ENCODE measurements around the gene PLEKHM2.

The PLEKHM2 gene

DNA sequence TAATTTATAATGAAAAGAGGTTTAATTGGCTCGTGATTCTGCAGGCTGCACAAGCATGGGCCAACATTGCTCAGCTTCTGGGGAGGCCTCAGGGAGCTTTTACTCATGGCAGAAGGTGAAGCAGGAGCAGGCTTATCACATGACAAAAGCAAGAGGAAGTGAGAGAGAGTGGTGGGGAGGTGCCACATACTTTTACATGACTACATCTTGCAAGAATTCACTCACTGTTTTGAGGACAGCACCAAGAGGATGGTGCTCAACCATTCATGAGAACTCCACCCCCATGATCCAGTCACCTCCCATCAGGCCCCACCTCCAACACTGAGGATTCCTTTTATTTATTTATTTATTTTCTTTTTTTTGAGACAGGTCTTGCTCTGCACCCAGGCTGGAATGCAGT, 5.5 kb upstream of the PLEKHM2 start:
- no peak overlapping the region for H3K4me3 ChIP-seq (ENCODE audit: low read length)
- H2BK120ac ChIP-seq (ENCODE audit: low read depth, low read length) = no peak overlapping the region
- no peak overlapping the region for H3K9ac ChIP-seq (ENCODE audit: low read length)
- H2BK15ac ChIP-seq (replicated peaks; ENCODE audit: low read depth) = no peak overlapping the region
- H3K4me2 ChIP-seq (ENCODE audit: low read length) = no peak overlapping the region
- DNase-seq = peak; percentile 96
- no peak overlapping the region for H3K18ac ChIP-seq (ENCODE audit: low read length)
- no peak overlapping the region for H2AK5ac ChIP-seq (ENCODE audit: low read length)
- no peak overlapping the region for H3K23ac ChIP-seq (ENCODE audit: low read length)
- no peaks in the 10 kb centered on the region for H3K79me1 ChIP-seq (ENCODE audit: low read length)
- H3K36me3 ChIP-seq (ENCODE audit: control insufficient read depth, insufficient read depth, low read length) = no peaks in the 10 kb centered on the region
- no peak overlapping the region for H2BK5ac ChIP-seq (ENCODE audit: low read length)
- H3K4me1 ChIP-seq (ENCODE audit: control insufficient read depth, low read depth, low read length) = peaks cover 4% of the 10 kb centered on the region
- WGBS (ENCODE audit: extremely low coverage, insufficient coverage, low lambda C conversion rate) = no CpG with 5 or more reads among the region's 1 CpG
- no peak overlapping the region for H4K5ac ChIP-seq (ENCODE audit: low read length)
- no peak overlapping the region for H3K56ac ChIP-seq (ENCODE audit: low read length)
- no peaks in the 10 kb centered on the region for H3K79me2 ChIP-seq (ENCODE audit: control insufficient read depth, insufficient read depth, low read length)
- H3K4ac ChIP-seq (ENCODE audit: low read depth, low read length) = no peak overlapping the region
- H3K27me3 ChIP-seq (ENCODE audit: insufficient read depth, low read length, poor library complexity) = no peaks in the 10 kb centered on the region
- no peak overlapping the region for H4K8ac ChIP-seq (ENCODE audit: low read depth, low read length)
- H3K27ac ChIP-seq (ENCODE audit: low read depth, low read length) = no peak overlapping the region

GRCh38 chr1:15680131-15680530, 4.0 kb upstream of the PLEKHM2 start:
- H2BK120ac ChIP-seq (ENCODE audit: low read depth, low read length) = no peak overlapping the region
- no peak overlapping the region for H3K23ac ChIP-seq (ENCODE audit: low read length)
- H4K5ac ChIP-seq (ENCODE audit: low read length) = no peak overlapping the region
- H3K4me1 ChIP-seq (ENCODE audit: control insufficient read depth, low read depth, low read length) = peaks cover 2% of the 10 kb centered on the region
- H3K56ac ChIP-seq (ENCODE audit: low read length) = peak overlapping the region; percentile 53
- no peak overlapping the region for H2BK5ac ChIP-seq (ENCODE audit: low read length)
- H3K27ac ChIP-seq (ENCODE audit: low read depth, low read length) = no peak overlapping the region
- no peak overlapping the region for H2BK15ac ChIP-seq (replicated peaks; ENCODE audit: low read depth)
- H3K27me3 ChIP-seq (ENCODE audit: insufficient read depth, low read length, poor library complexity) = no peaks in the 10 kb centered on the region
- H3K4me3 ChIP-seq (ENCODE audit: low read length) = no peak overlapping the region
- DNase-seq = no peak
- H3K4ac ChIP-seq (ENCODE audit: low read depth, low read length) = no peak overlapping the region
- no peak overlapping the region for H3K4me2 ChIP-seq (ENCODE audit: low read length)
- no peaks in the 10 kb centered on the region for H3K36me3 ChIP-seq (ENCODE audit: control insufficient read depth, insufficient read depth, low read length)
- H2AK5ac ChIP-seq (ENCODE audit: low read length) = no peak overlapping the region
- no peak overlapping the region for H4K8ac ChIP-seq (ENCODE audit: low read depth, low read length)
- H3K79me1 ChIP-seq (ENCODE audit: low read length) = peaks cover 2% of the 10 kb centered on the region
- H3K9ac ChIP-seq (ENCODE audit: low read length) = no peak overlapping the region
- WGBS (ENCODE audit: extremely low coverage, insufficient coverage, low lambda C conversion rate) = no CpG with 5 or more reads among the region's 11 CpGs
- peaks cover 5% of the 10 kb centered on the region for H3K79me2 ChIP-seq (ENCODE audit: control insufficient read depth, insufficient read depth, low read length)
- no peak overlapping the region for H3K18ac ChIP-seq (ENCODE audit: low read length)

DNA sequence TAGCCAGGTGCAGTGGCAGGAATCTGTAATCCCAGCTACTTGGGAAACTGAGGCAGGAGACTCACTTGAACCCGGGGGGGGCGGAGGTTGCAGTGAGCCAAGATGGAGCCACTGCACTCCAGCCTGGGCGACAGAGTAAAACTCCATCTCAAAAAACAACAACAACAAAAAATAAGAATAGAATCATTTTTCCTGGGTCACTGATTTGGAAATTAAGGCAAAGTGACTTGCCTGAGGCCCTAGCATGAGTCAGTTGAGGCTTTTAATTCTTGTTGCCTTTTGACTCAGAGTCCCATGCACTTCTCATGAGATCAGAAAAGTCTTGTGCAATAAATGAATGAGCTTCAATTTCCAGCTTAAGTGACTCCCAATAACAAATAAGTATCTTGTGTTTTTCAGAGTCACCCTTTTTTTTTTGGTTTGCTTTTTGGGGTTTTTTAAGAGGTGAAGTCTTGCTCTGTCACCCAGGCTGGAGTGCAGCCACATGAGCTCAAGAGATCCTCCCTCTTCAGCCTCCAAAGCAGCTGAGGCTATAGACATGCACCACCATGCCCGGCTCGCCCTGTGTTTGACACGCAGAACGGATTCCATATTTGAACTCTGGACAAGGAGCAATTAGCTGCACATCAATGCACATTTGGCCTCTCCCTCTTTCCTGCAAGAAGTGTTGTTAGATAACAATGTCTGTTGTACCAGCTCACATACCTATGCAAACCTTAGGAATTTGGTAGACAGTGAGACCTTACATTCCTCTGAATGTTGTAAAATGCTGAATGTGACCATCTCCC, 3.4 kb upstream of the PLEKHM2 start:
- H3K27ac ChIP-seq (ENCODE audit: low read depth, low read length) = no peak overlapping the region
- H3K4me3 ChIP-seq (ENCODE audit: low read length) = no peak overlapping the region

GRCh38 chr1:15681349-15682292, 2.5 kb upstream of the PLEKHM2 start:
- H3K9ac ChIP-seq (ENCODE audit: low read length) = no peak overlapping the region
- no peaks in the 10 kb centered on the region for H3K27me3 ChIP-seq (ENCODE audit: insufficient read depth, low read length, poor library complexity)
- no peak for DNase-seq
- H2AK5ac ChIP-seq (ENCODE audit: low read length) = no peak overlapping the region
- no peak overlapping the region for H3K4me3 ChIP-seq (ENCODE audit: low read length)
- H4K8ac ChIP-seq (ENCODE audit: low read depth, low read length) = no peak overlapping the region
- H3K23ac ChIP-seq (ENCODE audit: low read length) = no peak overlapping the region
- H2BK5ac ChIP-seq (ENCODE audit: low read length) = no peak overlapping the region
- H3K79me1 ChIP-seq (ENCODE audit: low read length) = peaks cover 4% of the 10 kb centered on the region
- WGBS (ENCODE audit: extremely low coverage, insufficient coverage, low lambda C conversion rate) = no CpG with 5 or more reads among the region's 12 CpGs
- H4K5ac ChIP-seq (ENCODE audit: low read length) = no peak overlapping the region
- H3K56ac ChIP-seq (ENCODE audit: low read length) = no peak overlapping the region
- H3K18ac ChIP-seq (ENCODE audit: low read length) = no peak overlapping the region
- H3K4me1 ChIP-seq (ENCODE audit: control insufficient read depth, low read depth, low read length) = peaks cover 1% of the 10 kb centered on the region
- H2BK15ac ChIP-seq (replicated peaks; ENCODE audit: low read depth) = no peak overlapping the region
- no peak overlapping the region for H3K27ac ChIP-seq (ENCODE audit: low read depth, low read length)
- no peaks in the 10 kb centered on the region for H3K36me3 ChIP-seq (ENCODE audit: control insufficient read depth, insufficient read depth, low read length)
- no peak overlapping the region for H3K4me2 ChIP-seq (ENCODE audit: low read length)
- H3K4ac ChIP-seq (ENCODE audit: low read depth, low read length) = no peak overlapping the region
- H2BK120ac ChIP-seq (ENCODE audit: low read depth, low read length) = no peak overlapping the region
- H3K79me2 ChIP-seq (ENCODE audit: control insufficient read depth, insufficient read depth, low read length) = peaks cover 12% of the 10 kb centered on the region

More for the DNA sequence above, 3.4 kb upstream of the PLEKHM2 start:
- H3K27me3 ChIP-seq (ENCODE audit: insufficient read depth, low read length, poor library complexity) = no peaks in the 10 kb centered on the region
- H4K8ac ChIP-seq (ENCODE audit: low read depth, low read length) = no peak overlapping the region
- H3K4me2 ChIP-seq (ENCODE audit: low read length) = no peak overlapping the region
- peaks cover 5% of the 10 kb centered on the region for H3K79me2 ChIP-seq (ENCODE audit: control insufficient read depth, insufficient read depth, low read length)
- H3K9ac ChIP-seq (ENCODE audit: low read length) = no peak overlapping the region
- H3K4ac ChIP-seq (ENCODE audit: low read depth, low read length) = no peak overlapping the region
- peaks cover 2% of the 10 kb centered on the region for H3K4me1 ChIP-seq (ENCODE audit: control insufficient read depth, low read depth, low read length)
- H3K23ac ChIP-seq (ENCODE audit: low read length) = no peak overlapping the region
- H2AK5ac ChIP-seq (ENCODE audit: low read length) = no peak overlapping the region
- WGBS (ENCODE audit: extremely low coverage, insufficient coverage, low lambda C conversion rate) = no CpG with 5 or more reads among the region's 7 CpGs
- no peak overlapping the region for H2BK5ac ChIP-seq (ENCODE audit: low read length)
- DNase-seq = peak; percentile 78
- no peak overlapping the region for H2BK15ac ChIP-seq (replicated peaks; ENCODE audit: low read depth)
- no peak overlapping the region for H2BK120ac ChIP-seq (ENCODE audit: low read depth, low read length)
- H3K56ac ChIP-seq (ENCODE audit: low read length) = no peak overlapping the region
- H3K36me3 ChIP-seq (ENCODE audit: control insufficient read depth, insufficient read depth, low read length) = no peaks in the 10 kb centered on the region
- H3K18ac ChIP-seq (ENCODE audit: low read length) = no peak overlapping the region
- no peak overlapping the region for H4K5ac ChIP-seq (ENCODE audit: low read length)
- peaks cover 2% of the 10 kb centered on the region for H3K79me1 ChIP-seq (ENCODE audit: low read length)

DNA sequence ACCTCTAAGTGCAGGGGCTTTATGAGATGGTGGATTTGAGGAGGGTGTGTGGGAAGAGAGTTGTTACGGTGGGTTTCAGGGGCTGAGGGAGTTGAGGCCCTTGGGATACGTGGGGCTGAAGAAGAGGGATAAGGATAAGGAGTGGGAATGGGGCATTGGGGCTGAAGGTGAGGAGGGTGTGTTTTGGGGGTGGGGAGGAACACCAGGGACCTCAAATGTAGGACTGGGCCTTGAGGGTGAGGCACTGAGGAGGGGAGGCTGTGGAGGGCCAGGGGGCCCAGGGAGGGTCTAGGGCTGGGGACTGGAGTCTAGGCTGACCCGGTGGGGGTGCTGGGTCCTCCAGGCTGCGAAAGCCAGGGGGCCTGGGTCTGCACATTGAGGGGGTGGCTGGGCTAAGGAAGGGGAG, 1.2 kb upstream of the PLEKHM2 start:
- no peak overlapping the region for H3K23ac ChIP-seq (ENCODE audit: low read length)
- H2BK15ac ChIP-seq (replicated peaks; ENCODE audit: low read depth) = peak overlapping the region; percentile 66
- peak overlapping the region; percentile 99 for H3K4ac ChIP-seq (ENCODE audit: low read depth, low read length)
- no peak overlapping the region for H3K56ac ChIP-seq (ENCODE audit: low read length)
- no peaks in the 10 kb centered on the region for H3K36me3 ChIP-seq (ENCODE audit: control insufficient read depth, insufficient read depth, low read length)
- no peak overlapping the region for H3K9ac ChIP-seq (ENCODE audit: low read length)
- WGBS (ENCODE audit: extremely low coverage, insufficient coverage, low lambda C conversion rate) = no CpG with 5 or more reads among the region's 4 CpGs
- no peak for DNase-seq
- no peaks in the 10 kb centered on the region for H3K27me3 ChIP-seq (ENCODE audit: insufficient read depth, low read length, poor library complexity)
- H3K79me2 ChIP-seq (ENCODE audit: control insufficient read depth, insufficient read depth, low read length) = peaks cover 18% of the 10 kb centered on the region
- no peak overlapping the region for H3K4me3 ChIP-seq (ENCODE audit: low read length)
- H2BK120ac ChIP-seq (ENCODE audit: low read depth, low read length) = no peak overlapping the region
- H2BK5ac ChIP-seq (ENCODE audit: low read length) = no peak overlapping the region
- no peak overlapping the region for H2AK5ac ChIP-seq (ENCODE audit: low read length)
- H3K27ac ChIP-seq (ENCODE audit: low read depth, low read length) = no peak overlapping the region
- H4K5ac ChIP-seq (ENCODE audit: low read length) = no peak overlapping the region
- H3K79me1 ChIP-seq (ENCODE audit: low read length) = peaks cover 7% of the 10 kb centered on the region
- no peaks in the 10 kb centered on the region for H3K4me1 ChIP-seq (ENCODE audit: control insufficient read depth, low read depth, low read length)
- H4K8ac ChIP-seq (ENCODE audit: low read depth, low read length) = no peak overlapping the region
- H3K4me2 ChIP-seq (ENCODE audit: low read length) = no peak overlapping the region
- no peak overlapping the region for H3K18ac ChIP-seq (ENCODE audit: low read length)
